HG02763 (cell line): ENCODE measurements around the gene PIP5K1B.
A peak's percentile ranks its signal among the peaks of the same experiment; 100 is the strongest.

Source experiments
- ATAC-seq: cut with Tn5 transposase; IDR thresholded peaks from one replicate; pipeline ENCODE4 v1.9.1; 2021; ENCODE audit warnings: mild to moderate bottlenecking, moderate library complexity; ENCODE audit not compliant: unreplicated experiment

Gene PIP5K1B

GRCh38 chr9:68763104-68763503 is 58.1 kb downstream of the PIP5K1B start:
- ATAC-seq, result no peak

GRCh38 chr9:68768619-68769018 is 63.6 kb downstream of the PIP5K1B start:
- ATAC-seq, result no peak

GRCh38 chr9:68769852-68770251 is 64.8 kb downstream of the PIP5K1B start:
- no peak for ATAC-seq

- no peak for ATAC-seq
Observed at GRCh38 chr9:68771376-68771775, 66.3 kb downstream of the PIP5K1B start.

GRCh38 chr9:68775003-68775730 is 70.1 kb downstream of the PIP5K1B start:
- ATAC-seq, result no peak

- ATAC-seq, result no peak
Observed at GRCh38 chr9:68777070-68777763, 72.2 kb downstream of the PIP5K1B start.

GRCh38 chr9:68778635-68779034 is 73.6 kb downstream of the PIP5K1B start:
- ATAC-seq, result no peak

GRCh38 chr9:68779558-68780379 is 74.7 kb downstream of the PIP5K1B start:
- peak; percentile 77 for ATAC-seq

GRCh38 chr9:68780380-68780712 is 75.3 kb downstream of the PIP5K1B start:
- no peak for ATAC-seq

GRCh38 chr9:68780720-68781119 is 75.7 kb downstream of the PIP5K1B start:
- ATAC-seq, result no peak

GRCh38 chr9:68781928-68782327 is 76.9 kb downstream of the PIP5K1B start:
- no peak for ATAC-seq

GRCh38 chr9:68782546-68782945 is 77.5 kb downstream of the PIP5K1B start:
- ATAC-seq, result no peak

GRCh38 chr9:68785965-68786364 is 80.9 kb downstream of the PIP5K1B start:
- no peak for ATAC-seq

GRCh38 chr9:68791169-68791568 is 86.1 kb downstream of the PIP5K1B start:
- ATAC-seq, result no peak

- ATAC-seq, result peak; percentile 67
Observed at GRCh38 chr9:68793605-68794343, 88.7 kb downstream of the PIP5K1B start.

GRCh38 chr9:68794898-68795297 is 89.9 kb downstream of the PIP5K1B start:
- no peak for ATAC-seq

- no peak for ATAC-seq
Observed at GRCh38 chr9:68795411-68795810, 90.4 kb downstream of the PIP5K1B start.

GRCh38 chr9:68797116-68797515 is 92.1 kb downstream of the PIP5K1B start:
- ATAC-seq, result no peak

GRCh38 chr9:68798423-68798822 is 93.4 kb downstream of the PIP5K1B start:
- ATAC-seq, result no peak

- no peak for ATAC-seq
Observed at GRCh38 chr9:68800836-68801235, 95.8 kb downstream of the PIP5K1B start.

- peak; percentile 99 for ATAC-seq
Observed at GRCh38 chr9:68802525-68803015, 97.5 kb downstream of the PIP5K1B start.
